ENCODE results near the gene PLEKHA6.

Gene PLEKHA6

DNA sequence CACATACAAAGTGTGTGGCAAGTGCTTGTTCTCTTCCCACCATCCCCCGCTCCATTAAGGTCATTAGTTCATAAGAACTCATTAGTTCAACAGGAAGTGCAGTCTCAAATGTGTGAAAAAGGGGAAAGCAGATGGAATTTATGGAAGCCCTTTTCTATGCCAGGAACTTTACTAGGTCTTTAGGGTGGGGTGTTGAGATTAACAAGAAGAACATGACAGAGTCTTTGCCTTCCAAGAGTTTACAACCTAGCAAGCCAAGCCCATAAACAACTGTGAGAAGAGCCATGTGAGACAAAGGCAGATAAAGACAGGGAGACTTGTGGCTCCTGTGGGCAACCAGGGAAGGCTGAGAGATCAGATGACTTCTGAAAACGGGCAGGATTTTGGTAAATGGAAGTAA lies 21.4 kb downstream of the PLEKHA6 start:
- Histone ChIP-seq H3K4me1 (ENCODE audit: low read depth, poor library complexity, severe bottlenecking) (no peaks in the 10 kb centered on the region), H2AFZ (ENCODE audit: low read depth) (no peak overlapping the region), H4K20me1 (ENCODE audit: insufficient read depth) (no peaks in the 10 kb centered on the region), H3K9ac (no peak overlapping the region), H3K4me3 (IDR thresholded peaks at IDR 0.05; ENCODE audit: insufficient read depth, low read depth, low read length) (no peak overlapping the region), H3K27me3 (ENCODE audit: insufficient read depth, low read depth) (no peaks in the 10 kb centered on the region; the same call in 1 of the 2 replicates), H3K4me2 (no peak overlapping the region), H3K79me2 (ENCODE audit: insufficient read depth, low read depth) (no peaks in the 10 kb centered on the region), H3K36me3 (ENCODE audit: insufficient read depth) (no peaks in the 10 kb centered on the region), H3K27ac (no peak overlapping the region)
- TF ChIP-seq CTCF (conservative IDR thresholded peaks at IDR 0.05; ENCODE audit: low read depth, low read length): no peak

- H3K27me3 ChIP-seq (ENCODE audit: insufficient read depth, low read depth): no peaks in the 10 kb centered on the region; the same call in 1 of the 2 replicates
- H3K27ac ChIP-seq: no peak overlapping the region
- no peaks in the 10 kb centered on the region for H4K20me1 ChIP-seq (ENCODE audit: insufficient read depth)
- H3K9ac ChIP-seq: no peak overlapping the region
- no peak overlapping the region for H3K4me2 ChIP-seq
- no peaks in the 10 kb centered on the region for H3K4me1 ChIP-seq (ENCODE audit: low read depth, poor library complexity, severe bottlenecking)
- no peaks in the 10 kb centered on the region for H3K79me2 ChIP-seq (ENCODE audit: insufficient read depth, low read depth)
- H3K36me3 ChIP-seq (ENCODE audit: insufficient read depth): no peaks in the 10 kb centered on the region
- no peak overlapping the region for H2AFZ ChIP-seq (ENCODE audit: low read depth)
- no peak overlapping the region for H3K4me3 ChIP-seq (IDR thresholded peaks at IDR 0.05; ENCODE audit: insufficient read depth, low read depth, low read length)
- TF ChIP-seq CTCF (conservative IDR thresholded peaks at IDR 0.05; ENCODE audit: low read depth, low read length): no peak
Observed at GRCh38 chr1:204337583-204337982, 22.1 kb downstream of the PLEKHA6 start.

DNA sequence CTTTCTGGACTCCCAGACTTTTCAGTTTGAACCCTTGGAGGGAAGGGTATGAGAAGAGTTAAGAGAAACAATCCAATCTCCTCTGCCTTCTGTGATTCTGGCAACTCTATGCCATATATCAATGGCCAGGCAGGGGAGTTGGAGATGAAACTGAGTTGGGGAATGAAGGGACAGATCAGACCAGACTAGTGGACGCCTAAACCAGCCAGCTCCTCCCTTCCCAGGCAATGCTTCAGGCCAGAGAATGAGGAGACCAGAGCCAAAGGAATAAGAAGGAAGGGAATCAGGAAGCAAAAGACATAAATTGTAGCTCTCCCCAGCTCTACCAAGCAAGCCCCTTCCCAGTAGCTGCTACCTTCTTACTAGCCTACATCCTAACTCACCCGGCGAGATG lies 22.7 kb downstream of the PLEKHA6 start:
- no peak overlapping the region for H2AFZ ChIP-seq (ENCODE audit: low read depth)
- H3K4me1 ChIP-seq (ENCODE audit: low read depth, poor library complexity, severe bottlenecking): no peaks in the 10 kb centered on the region
- H3K4me2 ChIP-seq: no peak overlapping the region
- no peak overlapping the region for H3K9ac ChIP-seq
- H3K36me3 ChIP-seq (ENCODE audit: insufficient read depth): no peaks in the 10 kb centered on the region
- H3K27ac ChIP-seq: no peak overlapping the region
- H3K79me2 ChIP-seq (ENCODE audit: insufficient read depth, low read depth): no peaks in the 10 kb centered on the region
- no peaks in the 10 kb centered on the region for H4K20me1 ChIP-seq (ENCODE audit: insufficient read depth)
- H3K27me3 ChIP-seq (ENCODE audit: insufficient read depth, low read depth): no peaks in the 10 kb centered on the region; the same call in 1 of the 2 replicates
- no peak overlapping the region for H3K4me3 ChIP-seq (IDR thresholded peaks at IDR 0.05; ENCODE audit: insufficient read depth, low read depth, low read length)
- no peak for TF ChIP-seq CTCF (conservative IDR thresholded peaks at IDR 0.05; ENCODE audit: low read depth, low read length)

DNA sequence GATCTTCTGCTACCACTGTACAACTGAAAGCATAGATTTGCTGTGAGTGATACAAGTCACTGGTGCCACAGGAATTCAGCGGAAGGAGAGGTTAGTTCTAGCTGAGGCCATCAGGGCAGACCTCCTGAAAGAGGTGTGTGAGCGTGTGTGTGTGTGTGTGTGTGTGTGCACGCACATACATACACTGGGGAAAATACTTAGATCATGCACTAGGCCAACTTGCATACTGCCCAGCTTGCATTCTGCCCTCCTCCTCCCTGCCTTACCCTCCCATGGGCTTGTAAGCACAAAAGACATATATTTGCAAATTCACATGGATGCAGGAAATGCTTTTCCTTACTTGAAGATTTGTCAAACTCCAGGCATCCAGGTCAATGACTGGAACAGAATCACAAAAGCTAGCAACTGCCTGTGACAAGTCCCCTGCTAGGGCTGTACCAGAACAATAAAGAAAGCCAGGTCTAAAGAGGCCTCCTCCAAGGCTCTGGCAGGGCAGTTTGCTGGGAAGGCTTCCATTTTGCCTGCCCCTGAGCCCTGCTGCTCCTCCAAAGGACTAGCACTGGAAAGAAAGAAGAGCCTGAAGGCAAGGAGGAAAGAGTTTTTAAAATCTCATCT lies 23.2 kb downstream of the PLEKHA6 start:
- no peak for TF ChIP-seq CTCF (conservative IDR thresholded peaks at IDR 0.05; ENCODE audit: low read depth, low read length)
- no peaks in the 10 kb centered on the region for H3K79me2 ChIP-seq (ENCODE audit: insufficient read depth, low read depth)
- no peaks in the 10 kb centered on the region for H3K4me1 ChIP-seq (ENCODE audit: low read depth, poor library complexity, severe bottlenecking)
- no peaks in the 10 kb centered on the region for H3K36me3 ChIP-seq (ENCODE audit: insufficient read depth)
- no peak overlapping the region for H3K9ac ChIP-seq
- no peak overlapping the region for H3K4me3 ChIP-seq (IDR thresholded peaks at IDR 0.05; ENCODE audit: insufficient read depth, low read depth, low read length)
- H4K20me1 ChIP-seq (ENCODE audit: insufficient read depth): no peaks in the 10 kb centered on the region
- H2AFZ ChIP-seq (ENCODE audit: low read depth): no peak overlapping the region
- H3K27ac ChIP-seq: no peak overlapping the region
- H3K4me2 ChIP-seq: no peak overlapping the region
- no peaks in the 10 kb centered on the region; the same call in 1 of the 2 replicates for H3K27me3 ChIP-seq (ENCODE audit: insufficient read depth, low read depth)

Measured in KMS-11 (cell line).